ENCODE measurements around the gene KRTAP4-16. TPM values are rescaled to one million over a fixed set of nuclear protein-coding genes. Genes with fewer than 3 reads are reported as not detected.
A peak's percentile ranks its signal among the peaks of the same experiment; 100 is the strongest.
"Not testable (repeated sequence)": the region's sequence is repeated elsewhere in the genome, so short reads cannot be mapped to it uniquely, and the experiment has no call there.

The KRTAP4-16 gene
- total and polyA plus RNA-seq, 2 donors (not counting 3 experiments of a cell fraction or from before 2014, with no cell fraction given), result not detected

- H3K4me2 ChIP-seq (ENCODE audit: insufficient read depth, low read length), result no peak overlapping the region
- FAIRE-seq (no peak), DNase-seq (ENCODE audit: low read depth, low spot score) (no peak)
- dilution Hi-C loops (cut with MboI; ENCODE audit: extremely low pct_ligation_motif_present, low sequenced_read_pairs) (no loop called here), intact Hi-C loops (cut with micrococcal nuclease) (no loop called here)
- TF ChIP-seq POLR2A (IDR thresholded peaks at IDR 0.05; ENCODE audit: low read depth, low read length), result no peak
- TF ChIP-seq JUN (IDR thresholded peaks at IDR 0.05; ENCODE audit: borderline replicate concordance, insufficient read depth, insufficient read length, low read depth), result no peak
- H3K36me3 ChIP-seq (ENCODE audit: control insufficient read depth in 2 of 2, extremely low read depth in 1 of 2, insufficient read depth in 2 of 2, low read length in 2 of 2), result no peaks in the 10 kb centered on the region
- H3K27me3 ChIP-seq (ENCODE audit: control insufficient read depth in 2 of 2, insufficient read depth in 2 of 2, low read length in 2 of 2), result no peaks in the 10 kb centered on the region
- POLR2A ChIA-PET, result no interaction called here
- no TSS peak for BruUV-seq (replicated peaks)
- peaks cover 2% of the 10 kb centered on the region for H3K4me1 ChIP-seq (ENCODE audit: control insufficient read depth, extremely low read depth, insufficient read depth, low read length)
- no peaks in the 10 kb centered on the region for H4K20me1 ChIP-seq (replicated peaks; ENCODE audit: control insufficient read depth, extremely low read depth, insufficient read depth, low read length)
- no peaks in the 10 kb centered on the region for H3K79me2 ChIP-seq (ENCODE audit: control insufficient read depth, insufficient read depth, low read length)
- H3K9ac ChIP-seq (replicated peaks; ENCODE audit: extremely low read depth, insufficient read depth, low read length), result no peak overlapping the region
- CTCF ChIA-PET, result no interaction called here
- no peak overlapping the region for H3K4me3 ChIP-seq (replicated peaks in 1 of 3; ENCODE audit: insufficient read depth in 1 of 3, low read depth in 1 of 3, low read length in 3 of 3)
- no peaks in the 10 kb centered on the region for H3K9me1 ChIP-seq (replicated peaks; ENCODE audit: control insufficient read depth, extremely low read depth, insufficient read depth, low read length)
- H3K9me3 ChIP-seq (replicated peaks; ENCODE audit: control insufficient read depth, insufficient read depth, low read length), result no peaks in the 10 kb centered on the region
- no peak overlapping the region for H3K27ac ChIP-seq (ENCODE audit: insufficient read depth, low read depth, low read length)
- H2AFZ ChIP-seq (ENCODE audit: low read depth, low read length), result no peak overlapping the region
Observed at GRCh38 chr17:41103896-41104295, 1.9 kb upstream of the KRTAP4-16 start.

GRCh38 chr17:41099682-41100480, 2.1 kb downstream of the KRTAP4-16 start:
- POLR2A ChIA-PET; dilution Hi-C loops (cut with MboI; ENCODE audit: extremely low pct_ligation_motif_present, low sequenced_read_pairs); BruUV-seq (replicated peaks): not testable (repeated sequence)

More at GRCh38 chr17:41099682-41100480, 2.1 kb downstream of the KRTAP4-16 start:
- H3K79me2 ChIP-seq (ENCODE audit: control insufficient read depth, insufficient read depth, low read length); H3K4me3 ChIP-seq (replicated peaks in 1 of 3; ENCODE audit: insufficient read depth in 1 of 3, low read depth in 1 of 3, low read length in 3 of 3); intact Hi-C loops (cut with micrococcal nuclease); H2AFZ ChIP-seq (ENCODE audit: low read depth, low read length); H4K20me1 ChIP-seq (replicated peaks; ENCODE audit: control insufficient read depth, extremely low read depth, insufficient read depth, low read length); H3K27me3 ChIP-seq (ENCODE audit: control insufficient read depth in 2 of 2, insufficient read depth in 2 of 2, low read length in 2 of 2); H3K27ac ChIP-seq (ENCODE audit: insufficient read depth, low read depth, low read length); H3K4me1 ChIP-seq (ENCODE audit: control insufficient read depth, extremely low read depth, insufficient read depth, low read length); FAIRE-seq; H3K4me2 ChIP-seq (ENCODE audit: insufficient read depth, low read length); H3K9ac ChIP-seq (replicated peaks; ENCODE audit: extremely low read depth, insufficient read depth, low read length); H3K36me3 ChIP-seq (ENCODE audit: control insufficient read depth in 2 of 2, extremely low read depth in 1 of 2, insufficient read depth in 2 of 2, low read length in 2 of 2); H3K9me3 ChIP-seq (replicated peaks; ENCODE audit: control insufficient read depth, insufficient read depth, low read length); H3K9me1 ChIP-seq (replicated peaks; ENCODE audit: control insufficient read depth, extremely low read depth, insufficient read depth, low read length); CTCF ChIA-PET: not testable (repeated sequence)
- peak; percentile 42 for DNase-seq (ENCODE audit: low read depth, low spot score)
